Inflammatory macrophage (primary cell): Measurements from ENCODE around the gene CD6.

ENCODE experiments used
- DNase-seq, 2 donors: peaks; one replicate each; pipeline ENCODE4 v3.0.0-alpha.2; 2020 to 2022

Gene CD6

GRCh38 chr11:60985991-60986915 is 14.8 kb downstream of the CD6 start:
- peak; percentile 90 to 97 for DNase-seq

GRCh38 chr11:60987577-60988277 is 16.2 kb downstream of the CD6 start:
- DNase-seq, result peak in 1 of 2 donors; percentile 62

- DNase-seq, result no peak
Observed at GRCh38 chr11:60988658-60989057, 17.2 kb downstream of the CD6 start.

- peak; percentile 85 to 92 for DNase-seq
Observed at GRCh38 chr11:60989093-60989650, 17.7 kb downstream of the CD6 start.

DNA sequence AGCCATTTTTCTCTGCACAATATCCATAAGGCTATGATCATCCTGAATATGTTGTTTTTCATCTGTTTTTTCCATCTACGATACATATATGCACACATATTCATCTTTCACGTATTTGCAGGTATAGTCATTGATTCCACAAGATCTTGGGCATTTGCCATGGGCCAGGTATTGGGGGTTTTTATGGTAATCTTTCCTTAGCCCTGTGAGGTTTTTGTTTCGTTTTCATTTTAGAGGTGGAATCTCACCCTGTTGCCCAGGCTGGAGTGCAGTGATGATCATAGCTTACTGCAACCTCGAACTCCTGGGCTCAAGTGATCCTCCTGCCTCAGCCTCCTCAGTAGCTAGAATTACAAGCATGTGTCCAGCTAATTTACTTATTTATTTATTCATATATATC is 20.0 kb downstream of the CD6 start:
- DNase-seq, result no peak

- DNase-seq, result peak in 1 of 2 donors; percentile 24
Observed at GRCh38 chr11:60992842-60993409, 21.4 kb downstream of the CD6 start.

- no peak for DNase-seq
Observed at GRCh38 chr11:60993615-60994014, 22.1 kb downstream of the CD6 start.

GRCh38 chr11:60994541-60995080 is 23.1 kb downstream of the CD6 start:
- no peak for DNase-seq

GRCh38 chr11:60995798-60996197 is 24.3 kb downstream of the CD6 start:
- peak; percentile 60 to 85 for DNase-seq

- peak; percentile 32 to 45 for DNase-seq
Observed at GRCh38 chr11:60996381-60997138, 25.1 kb downstream of the CD6 start.

DNA sequence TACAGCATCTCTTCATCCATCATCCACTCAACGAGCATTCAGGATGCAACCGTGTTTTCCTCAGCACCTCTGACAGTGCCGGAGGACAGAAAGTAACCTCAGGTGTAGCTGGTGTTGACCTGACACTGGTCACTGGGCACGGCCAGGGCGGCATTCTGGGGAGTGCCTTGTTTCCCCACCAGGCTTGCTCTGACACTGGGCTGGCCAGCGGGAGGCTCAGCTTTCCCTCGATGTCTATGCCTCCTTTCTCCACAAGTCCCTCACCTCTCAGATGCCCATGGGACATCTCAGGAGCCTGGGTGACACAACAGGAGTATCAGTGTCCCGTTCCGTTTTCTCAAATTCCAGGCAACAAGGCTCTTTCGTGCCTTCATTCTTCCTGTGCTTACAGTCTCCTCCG is 28.9 kb downstream of the CD6 start:
- DNase-seq, result no peak

GRCh38 chr11:61001931-61002330 is 30.5 kb downstream of the CD6 start:
- DNase-seq, result no peak

DNA sequence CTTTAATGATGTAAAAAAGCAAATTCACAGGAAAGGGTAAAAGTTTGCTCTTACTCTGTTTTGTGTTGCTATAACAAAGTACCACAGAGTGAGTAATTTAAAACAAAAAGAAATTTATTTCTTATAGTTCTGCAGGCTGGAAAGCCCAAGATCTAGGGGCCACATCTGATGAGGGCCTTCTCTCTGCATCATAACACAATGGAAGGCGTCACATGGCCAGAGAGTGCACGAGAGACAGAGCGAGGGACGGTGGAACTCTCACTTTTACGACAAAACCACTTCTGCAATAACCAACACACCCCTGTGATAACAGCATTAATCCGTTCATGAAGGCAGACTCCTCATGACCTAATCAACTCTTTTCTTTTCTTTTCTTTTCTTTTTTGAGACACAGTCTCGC is 31.1 kb downstream of the CD6 start:
- no peak for DNase-seq

- no peak for DNase-seq
Observed at GRCh38 chr11:61004180-61004611, 32.7 kb downstream of the CD6 start.

DNA sequence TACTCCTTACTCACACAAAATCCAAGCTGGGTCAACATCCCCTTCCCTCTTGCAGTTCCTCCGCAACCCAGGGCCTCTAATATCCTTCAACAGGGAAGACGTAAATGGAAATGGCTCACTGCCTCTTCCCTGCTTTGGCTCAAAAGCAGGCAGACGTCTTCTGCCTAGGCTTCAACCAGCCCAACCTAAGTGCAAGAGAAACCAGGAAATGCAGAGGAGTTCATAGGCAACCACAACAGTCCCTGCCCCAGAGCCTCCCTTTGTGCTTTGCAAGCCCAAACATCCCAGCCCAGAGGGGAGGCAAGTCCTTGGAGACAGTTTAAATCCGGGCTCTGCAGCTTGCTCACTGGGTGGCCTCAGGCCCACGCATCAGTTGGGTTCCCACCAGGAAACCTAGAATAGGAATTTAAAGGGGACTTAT is 33.3 kb downstream of the CD6 start:
- DNase-seq, result peak; percentile 41 to 65

DNA sequence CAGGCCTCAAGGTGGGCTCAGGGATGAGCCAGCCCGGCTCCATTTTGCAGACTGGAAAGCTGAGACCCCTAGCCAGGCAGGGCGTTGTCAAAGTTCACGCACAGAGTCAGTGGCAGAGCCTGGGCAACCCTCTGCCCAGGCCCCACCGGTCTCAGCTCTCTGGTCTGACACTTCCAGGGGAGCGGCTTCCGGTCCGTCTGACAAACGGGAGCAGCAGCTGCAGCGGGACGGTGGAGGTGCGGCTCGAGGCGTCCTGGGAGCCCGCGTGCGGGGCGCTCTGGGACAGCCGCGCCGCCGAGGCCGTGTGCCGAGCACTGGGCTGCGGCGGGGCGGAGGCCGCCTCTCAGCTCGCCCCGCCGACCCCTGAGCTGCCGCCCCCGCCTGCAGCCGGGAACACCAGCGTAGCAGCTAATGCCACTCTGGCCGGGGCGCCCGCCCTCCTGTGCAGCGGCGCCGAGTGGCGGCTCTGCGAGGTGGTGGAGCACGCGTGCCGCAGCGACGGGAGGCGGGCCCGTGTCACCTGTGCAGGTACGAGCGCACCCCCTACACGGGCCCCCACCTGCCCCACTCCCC is 36.0 kb downstream of the CD6 start:
- DNase-seq, result peak in 1 of 2 donors; percentile 14

DNA sequence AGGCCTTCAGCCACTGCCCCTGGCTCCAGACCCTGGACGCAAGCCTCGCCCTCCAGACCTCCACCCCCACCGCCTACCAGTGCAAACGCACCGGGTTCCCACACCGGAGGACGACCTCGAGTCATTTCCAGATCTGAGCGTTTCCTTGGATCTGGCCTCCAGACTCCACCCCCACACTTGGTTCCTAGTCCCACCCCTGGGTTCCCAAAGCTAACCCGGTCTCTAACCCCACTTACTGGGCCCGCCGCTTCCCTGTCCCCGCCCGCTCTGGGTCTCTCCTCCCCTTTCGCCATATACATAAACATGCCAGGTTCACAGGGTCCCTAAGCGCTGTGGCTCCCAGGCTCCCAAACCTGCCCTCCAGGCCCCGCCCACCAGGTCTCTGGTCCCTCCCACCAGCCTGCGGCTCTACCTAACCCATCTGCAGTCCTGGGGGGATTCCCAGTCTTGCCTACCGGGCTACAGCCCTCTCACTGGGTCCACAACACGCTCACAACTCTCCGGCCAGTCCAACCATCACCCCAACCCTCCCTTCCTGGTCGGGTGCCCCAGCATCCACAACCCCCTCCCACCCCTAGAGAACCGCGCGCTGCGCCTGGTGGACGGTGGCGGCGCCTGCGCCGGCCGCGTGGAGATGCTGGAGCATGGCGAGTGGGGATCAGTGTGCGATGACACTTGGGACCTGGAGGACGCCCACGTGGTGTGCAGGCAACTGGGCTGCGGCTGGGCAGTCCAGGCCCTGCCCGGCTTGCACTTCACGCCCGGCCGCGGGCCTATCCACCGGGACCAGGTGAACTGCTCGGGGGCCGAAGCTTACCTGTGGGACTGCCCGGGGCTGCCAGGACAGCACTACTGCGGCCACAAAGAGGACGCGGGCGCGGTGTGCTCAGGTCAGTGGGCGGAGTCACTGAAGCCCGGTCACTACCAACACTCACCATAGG is 36.7 kb downstream of the CD6 start:
- no peak for DNase-seq

DNA sequence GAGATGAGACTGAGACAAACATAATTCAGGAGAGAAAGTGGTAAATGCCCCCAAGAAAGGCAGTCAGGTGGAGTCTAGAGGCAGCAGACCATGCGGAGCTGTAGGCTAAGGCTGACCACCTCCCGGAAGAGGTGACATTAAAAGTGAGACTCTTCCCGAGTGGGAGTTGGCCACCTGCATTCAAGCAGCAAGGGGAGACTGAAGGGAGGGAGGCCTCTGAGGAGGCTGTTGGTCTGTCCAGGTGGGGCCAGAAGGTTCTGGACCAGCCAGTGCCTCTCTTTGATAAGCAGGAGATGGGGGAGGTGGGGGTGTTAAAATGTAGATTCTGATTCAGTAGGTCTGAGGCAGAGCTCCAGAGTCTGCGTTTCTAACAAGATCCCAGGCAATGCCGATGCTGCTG is 37.5 kb downstream of the CD6 start:
- DNase-seq, result no peak

- peak; percentile 17 to 20 for DNase-seq
Observed at GRCh38 chr11:61009392-61010275, 38.2 kb downstream of the CD6 start.
